IPS-NIHi7 (cell line): ENCODE measurements around the gene LINGO1.

Experiments
- DNase-seq: peaks from one replicate; pipeline ENCODE4 v3.0.0; 2012; ENCODE audit warnings: mixed read lengths; ENCODE audit errors: extremely low spot score

LINGO1 gene

GRCh38 chr15:77569729-77570125 lies 63.0 kb downstream of the LINGO1 start:
- no peak for DNase-seq

- DNase-seq: no peak
Observed at GRCh38 chr15:77568973-77569728, 63.6 kb downstream of the LINGO1 start.

- DNase-seq: no peak
Observed at GRCh38 chr15:77568014-77568972, 64.4 kb downstream of the LINGO1 start.

GRCh38 chr15:77567202-77567601 lies 65.5 kb downstream of the LINGO1 start:
- DNase-seq: no peak

- DNase-seq: no peak
Observed at GRCh38 chr15:77566092-77566491, 66.6 kb downstream of the LINGO1 start.

GRCh38 chr15:77565378-77565915 lies 67.3 kb downstream of the LINGO1 start:
- DNase-seq: no peak

GRCh38 chr15:77564938-77565337 lies 67.8 kb downstream of the LINGO1 start:
- DNase-seq: no peak

- DNase-seq: no peak
Observed at GRCh38 chr15:77564341-77564740, 68.4 kb downstream of the LINGO1 start.

- no peak for DNase-seq
Observed at GRCh38 chr15:77563623-77564156, 69.0 kb downstream of the LINGO1 start.
